HFFc6 (cell line): ENCODE measurements around the gene SNIP1. TPM values are rescaled to one million over a fixed set of nuclear protein-coding genes. Genes with fewer than 3 reads are reported as not detected.
A peak's percentile ranks its signal among the peaks of the same experiment; 100 is the strongest.

Experiments used
- DNase-seq: peaks from one replicate; pipeline ENCODE4 v3.0.0-alpha.2; 2018
- H3K27ac Mint-ChIP-seq: 2 replicates; pipeline ENCODE4 v1.8.0; 2020; ENCODE audit warnings: mild to moderate bottlenecking, mixed read lengths
- H3K27me3 Mint-ChIP-seq: 2 replicates; pipeline ENCODE4 v1.8.0; 2021; ENCODE audit warnings: mild to moderate bottlenecking, moderate library complexity, mixed read lengths; ENCODE audit not compliant: insufficient read depth
- H3K36me3 Mint-ChIP-seq: 2 replicates; pipeline ENCODE4 v1.8.0; 2021; ENCODE audit warnings: low read depth, mixed read lengths
- H3K4me1 Mint-ChIP-seq: 2 replicates; pipeline ENCODE4 v1.8.0; 2020; ENCODE audit warnings: low read depth, mixed read lengths
- H3K4me3 Mint-ChIP-seq: 2 replicates; pipeline ENCODE4 v1.8.0; 2020; ENCODE audit warnings: mild to moderate bottlenecking, moderate library complexity, mixed read lengths
- H3K9me3 Mint-ChIP-seq: 2 replicates; pipeline ENCODE4 v1.8.0; 2020; ENCODE audit warnings: mild to moderate bottlenecking, mixed read lengths
- total RNA-seq, 6 experiments: library from RNA; stranded (reverse); fragmentation: NEBNext Ultra II Directional; extraction: Animal tissue kit (Norgen Biotek cat#: 25700); gene quantifications; 2 replicates in 1 of 6; 3 replicates in 5 of 6; pipeline ENCODE4 v1.2.3, GENCODE V29; 2021
- TF ChIP-seq, protein P1 (sequence below): fragments of 200-600 bp; sonication (generic); IDR thresholded peaks from 2 replicates; pipeline ENCODE4 v1.5.0; 2021; ENCODE audit warnings: antibody characterized with exemption, mild to moderate bottlenecking

SNIP1 gene
- total RNA-seq, 6 experiments from 2014 or later = 15.7 to 19.3 (median 18.0) TPM

- Mint-ChIP-seq H3K27me3 (no peaks in the 10 kb centered on the region), H3K36me3 (no peaks in the 10 kb centered on the region; the same call in 1 of the 2 replicates), H3K4me3 (peak overlapping the region; percentile 57), H3K9me3 (no peaks in the 10 kb centered on the region), H3K27ac (peak overlapping the region; percentile 80), H3K4me1 (peaks cover 30% of the 10 kb centered on the region)
- TF ChIP-seq, protein P1, sequence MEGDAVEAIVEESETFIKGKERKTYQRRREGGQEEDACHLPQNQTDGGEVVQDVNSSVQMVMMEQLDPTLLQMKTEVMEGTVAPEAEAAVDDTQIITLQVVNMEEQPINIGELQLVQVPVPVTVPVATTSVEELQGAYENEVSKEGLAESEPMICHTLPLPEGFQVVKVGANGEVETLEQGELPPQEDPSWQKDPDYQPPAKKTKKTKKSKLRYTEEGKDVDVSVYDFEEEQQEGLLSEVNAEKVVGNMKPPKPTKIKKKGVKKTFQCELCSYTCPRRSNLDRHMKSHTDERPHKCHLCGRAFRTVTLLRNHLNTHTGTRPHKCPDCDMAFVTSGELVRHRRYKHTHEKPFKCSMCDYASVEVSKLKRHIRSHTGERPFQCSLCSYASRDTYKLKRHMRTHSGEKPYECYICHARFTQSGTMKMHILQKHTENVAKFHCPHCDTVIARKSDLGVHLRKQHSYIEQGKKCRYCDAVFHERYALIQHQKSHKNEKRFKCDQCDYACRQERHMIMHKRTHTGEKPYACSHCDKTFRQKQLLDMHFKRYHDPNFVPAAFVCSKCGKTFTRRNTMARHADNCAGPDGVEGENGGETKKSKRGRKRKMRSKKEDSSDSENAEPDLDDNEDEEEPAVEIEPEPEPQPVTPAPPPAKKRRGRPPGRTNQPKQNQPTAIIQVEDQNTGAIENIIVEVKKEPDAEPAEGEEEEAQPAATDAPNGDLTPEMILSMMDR = no peak
- DNase-seq = peak; percentile 68
These were observed 55.0 kb downstream of the SNIP1 start for GRCh38 chr1:37498872-37499617.

DNA sequence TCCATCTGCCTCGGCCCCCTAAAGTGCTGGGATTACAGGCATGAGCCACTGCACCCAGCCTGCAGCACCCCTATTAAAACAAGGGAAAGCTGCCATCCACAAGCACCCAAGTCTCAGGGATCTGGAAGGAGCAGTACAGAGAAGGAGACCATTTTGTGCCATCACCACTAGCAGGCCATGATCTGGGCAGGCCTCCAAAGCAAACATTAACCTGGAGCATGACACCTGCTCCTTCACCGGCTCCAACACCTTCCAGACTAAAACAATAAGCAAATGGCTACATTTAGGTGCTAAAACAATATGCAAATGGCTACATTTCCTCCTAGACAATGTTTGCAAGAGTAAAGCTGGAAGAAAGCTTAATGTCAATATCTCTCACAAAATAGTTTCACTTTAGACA is 56.3 kb downstream of the SNIP1 start:
- no peak overlapping the region for H3K27ac Mint-ChIP-seq
- no peak overlapping the region for H3K4me3 Mint-ChIP-seq
- TF ChIP-seq, protein P1 = no peak
- peaks cover 30% of the 10 kb centered on the region for H3K4me1 Mint-ChIP-seq
- no peaks in the 10 kb centered on the region for H3K9me3 Mint-ChIP-seq
- H3K27me3 Mint-ChIP-seq = no peaks in the 10 kb centered on the region
- no peak for DNase-seq
- H3K36me3 Mint-ChIP-seq = peaks cover 5% of the 10 kb centered on the region; the same call in 1 of the 2 replicates

GRCh38 chr1:37495875-37496274 is 58.2 kb downstream of the SNIP1 start:
- DNase-seq = no peak
- Mint-ChIP-seq H3K36me3 (peaks cover 5% of the 10 kb centered on the region; the same call in 1 of the 2 replicates), H3K27ac (peak overlapping the region; percentile 58; the same call in 1 of the 2 replicates)

GRCh38 chr1:37493336-37494098 is 60.6 kb downstream of the SNIP1 start:
- Mint-ChIP-seq H3K4me3 (no peak overlapping the region), H3K27me3 (no peaks in the 10 kb centered on the region), H3K36me3 (peaks cover 9% of the 10 kb centered on the region; the same call in 1 of the 2 replicates), H3K27ac (no peak overlapping the region), H3K4me1 (peaks cover 15% of the 10 kb centered on the region), H3K9me3 (no peaks in the 10 kb centered on the region)
- TF ChIP-seq, protein P1 = no peak
- DNase-seq = no peak

More at GRCh38 chr1:37495875-37496274, 58.2 kb downstream of the SNIP1 start:
- H3K4me1 Mint-ChIP-seq = peaks cover 30% of the 10 kb centered on the region
- H3K27me3 Mint-ChIP-seq = no peaks in the 10 kb centered on the region
- no peak overlapping the region for H3K4me3 Mint-ChIP-seq
- no peaks in the 10 kb centered on the region for H3K9me3 Mint-ChIP-seq
- TF ChIP-seq, protein P1 = no peak

GRCh38 chr1:37487619-37487984 is 66.5 kb downstream of the SNIP1 start:
- H3K27ac Mint-ChIP-seq = peak overlapping the region; percentile 80
- no peak for DNase-seq
- H3K4me3 Mint-ChIP-seq = no peak overlapping the region
- H3K9me3 Mint-ChIP-seq = no peaks in the 10 kb centered on the region
- H3K36me3 Mint-ChIP-seq = peaks cover 6% of the 10 kb centered on the region
- H3K27me3 Mint-ChIP-seq = peaks cover 7% of the 10 kb centered on the region
- TF ChIP-seq, protein P1 = peak; percentile 29
- H3K4me1 Mint-ChIP-seq = peaks cover 33% of the 10 kb centered on the region
